Measurements from ENCODE around the gene SLC1A2.
"Not testable (repeated sequence)": the region's sequence is repeated elsewhere in the genome, so short reads cannot be mapped to it uniquely, and the experiment has no call there.

SLC1A2 gene

GRCh38 chr11:35242412-35243242 is 176.7 kb downstream of the SLC1A2 start:
- no peak for DNase-seq (ENCODE audit: low read depth in 3 of 3)

- no peak for DNase-seq (ENCODE audit: low read depth in 3 of 3)
Measured at GRCh38 chr11:35241531-35241930, 177.8 kb downstream of the SLC1A2 start.

GRCh38 chr11:35241083-35241482 is 178.3 kb downstream of the SLC1A2 start:
- DNase-seq (ENCODE audit: low read depth in 3 of 3): no peak

- no peak for DNase-seq (ENCODE audit: low read depth in 3 of 3)
Measured at GRCh38 chr11:35239471-35240075, 179.8 kb downstream of the SLC1A2 start.

GRCh38 chr11:35238882-35239281 is 180.5 kb downstream of the SLC1A2 start:
- DNase-seq (ENCODE audit: low read depth in 3 of 3): no peak

GRCh38 chr11:35237860-35238715 is 181.3 kb downstream of the SLC1A2 start:
- DNase-seq (ENCODE audit: low read depth in 3 of 3): peak; percentile 32 to 76 (median 44)

GRCh38 chr11:35237351-35237750 is 182.0 kb downstream of the SLC1A2 start:
- no peak for DNase-seq (ENCODE audit: low read depth in 3 of 3)

GRCh38 chr11:35236667-35237003 is 182.7 kb downstream of the SLC1A2 start:
- no peak for DNase-seq (ENCODE audit: low read depth in 3 of 3)

- DNase-seq (ENCODE audit: low read depth in 3 of 3): peak in 2 of 3 donors; percentile 28 to 43
Measured at GRCh38 chr11:35235936-35236666, 183.3 kb downstream of the SLC1A2 start.

- no peak for DNase-seq (ENCODE audit: low read depth in 3 of 3)
Measured at GRCh38 chr11:35235498-35235897, 183.9 kb downstream of the SLC1A2 start.

- no peak for DNase-seq (ENCODE audit: low read depth in 3 of 3)
Measured at GRCh38 chr11:35235157-35235468, 184.2 kb downstream of the SLC1A2 start.

GRCh38 chr11:35234460-35235156 is 184.8 kb downstream of the SLC1A2 start:
- no peak for DNase-seq (ENCODE audit: low read depth in 3 of 3)

- DNase-seq (ENCODE audit: low read depth in 3 of 3): no peak
Measured at GRCh38 chr11:35233518-35233917, 185.8 kb downstream of the SLC1A2 start.

GRCh38 chr11:35232891-35233330 is 186.4 kb downstream of the SLC1A2 start:
- DNase-seq (ENCODE audit: low read depth in 3 of 3): no peak

GRCh38 chr11:35231076-35231860 is 188.1 kb downstream of the SLC1A2 start:
- no peak for DNase-seq (ENCODE audit: low read depth in 3 of 3)

- DNase-seq (ENCODE audit: low read depth in 3 of 3): no peak
Measured at GRCh38 chr11:35230388-35230787, 189.0 kb downstream of the SLC1A2 start.

GRCh38 chr11:35228328-35228725 is 191.0 kb downstream of the SLC1A2 start:
- no peak for DNase-seq (ENCODE audit: low read depth in 3 of 3)

GRCh38 chr11:35227576-35228327 is 191.6 kb downstream of the SLC1A2 start:
- no peak for DNase-seq (ENCODE audit: low read depth in 3 of 3)

- not testable (repeated sequence) for DNase-seq (ENCODE audit: low read depth in 3 of 3)
Measured at GRCh38 chr11:35226756-35227155, 192.6 kb downstream of the SLC1A2 start.

Data from stimulated activated CD4-positive, alpha-beta T cell treated with anti-CD3 and anti-CD28 coated beads, TNF-alpha, amount 100 ng/mL, for 48 hours (primary cell).